GM19043 (cell line): ENCODE measurements around the gene RAET1G.
"Not testable (repeated sequence)": the region's sequence is repeated elsewhere in the genome, so short reads cannot be mapped to it uniquely, and the experiment has no call there.

Experiments used
- ATAC-seq: cut with Tn5 transposase; IDR thresholded peaks from one replicate; pipeline ENCODE4 v1.9.1; 2021; ENCODE audit warnings: low read depth; ENCODE audit not compliant: unreplicated experiment

RAET1G gene

DNA sequence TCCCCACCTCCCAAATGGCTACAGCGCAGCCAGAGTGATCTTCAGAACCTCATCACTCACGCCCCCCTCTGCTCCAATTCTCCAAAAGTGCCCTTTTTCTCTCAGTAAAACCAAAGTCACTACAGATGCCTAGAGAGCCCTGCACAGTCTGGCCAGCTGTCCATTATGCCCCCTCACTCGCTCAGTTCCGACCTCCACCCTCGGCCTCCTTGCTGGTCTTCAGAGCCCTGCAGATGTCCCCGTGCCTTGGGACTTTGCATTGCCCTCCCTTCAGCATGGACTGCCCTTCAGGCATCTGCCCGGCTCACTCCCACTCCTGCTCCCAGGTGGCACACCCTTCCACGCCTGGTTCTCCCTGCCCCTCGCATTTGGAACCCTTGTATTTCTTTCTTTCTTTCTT lies 24.0 kb downstream of the RAET1G start:
- no peak for ATAC-seq

DNA sequence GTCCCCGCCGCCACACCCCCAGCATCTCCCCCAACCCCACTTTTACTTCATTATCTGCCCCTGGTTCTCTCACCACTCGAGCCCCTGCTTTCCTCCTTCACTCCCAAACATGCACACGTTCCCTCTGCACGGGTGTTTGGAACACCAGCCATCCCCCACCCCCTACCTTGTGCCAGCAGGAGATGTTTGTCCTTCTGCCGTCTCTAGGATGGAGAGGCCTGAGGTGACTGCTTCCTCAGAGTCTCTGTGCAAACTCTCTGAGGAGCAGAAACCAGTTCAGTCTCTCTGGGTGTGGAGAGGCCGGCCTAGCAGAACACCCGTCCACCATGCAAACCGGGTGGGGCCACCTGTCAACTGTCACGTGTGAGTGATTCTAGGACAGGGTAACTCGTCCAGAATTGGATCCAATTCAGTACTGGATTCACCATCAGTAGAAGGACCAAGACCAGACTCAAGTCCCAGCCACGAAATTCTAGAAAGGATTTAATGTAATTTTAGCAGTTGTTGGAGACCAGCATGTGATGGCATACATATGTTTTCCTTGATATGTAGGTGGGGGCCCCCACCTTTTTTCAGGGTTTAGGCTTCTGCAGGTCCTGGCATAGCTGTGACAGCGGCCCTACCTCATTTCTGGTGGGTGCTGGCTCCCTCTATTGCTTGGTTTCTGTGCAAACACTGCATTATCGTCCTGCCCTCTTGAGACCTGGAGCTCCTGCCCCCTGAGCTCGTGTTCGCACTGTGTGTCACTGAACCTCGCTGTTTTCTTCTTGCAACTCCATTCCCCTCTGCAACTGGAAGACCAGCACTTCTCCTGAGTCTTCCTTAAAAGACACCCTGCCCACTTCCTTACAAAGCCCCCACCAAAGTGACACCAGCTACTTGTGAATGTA lies 24.8 kb downstream of the RAET1G start, which contains the start of gene RAET1E:
RAET1E (minus strand) TSS at position 259 of the 890 bp plus-strand sequence. CDS start 7,212 bp downstream, outside the sequence.
- ATAC-seq, result no peak

DNA sequence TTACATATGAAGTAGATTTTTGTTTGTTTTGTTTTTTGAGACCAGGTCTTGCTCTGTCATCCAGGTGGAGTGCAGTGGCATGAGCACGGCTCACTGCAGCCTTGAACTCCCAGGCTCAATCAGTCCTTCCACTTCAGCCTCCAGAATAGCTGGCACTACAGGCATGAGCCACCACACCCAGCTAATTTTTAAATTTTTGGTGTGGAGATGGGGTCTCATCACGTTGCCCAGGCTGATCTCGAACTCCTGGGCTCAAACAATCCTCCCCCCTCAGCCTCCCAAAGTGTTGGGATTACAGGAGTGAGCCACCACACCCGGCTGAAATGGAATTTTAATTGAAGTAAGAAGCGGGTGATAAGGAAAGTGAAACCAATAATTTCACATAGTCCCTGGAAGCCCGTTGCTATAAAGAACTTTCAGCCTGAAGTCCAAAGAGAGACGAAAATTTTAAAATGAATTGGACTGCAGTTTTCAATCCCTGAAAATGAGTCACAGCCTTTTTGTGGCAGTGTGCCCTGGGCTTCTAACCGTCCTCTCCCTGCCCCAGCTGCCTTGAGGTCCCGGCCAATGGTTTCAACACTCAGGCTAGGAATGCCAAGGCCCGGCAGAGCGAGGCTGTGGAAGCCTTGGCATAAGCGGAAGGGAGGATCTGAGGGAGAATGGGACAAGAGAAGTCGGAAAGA lies 25.8 kb downstream of the RAET1G start:
- ATAC-seq, result no peak

DNA sequence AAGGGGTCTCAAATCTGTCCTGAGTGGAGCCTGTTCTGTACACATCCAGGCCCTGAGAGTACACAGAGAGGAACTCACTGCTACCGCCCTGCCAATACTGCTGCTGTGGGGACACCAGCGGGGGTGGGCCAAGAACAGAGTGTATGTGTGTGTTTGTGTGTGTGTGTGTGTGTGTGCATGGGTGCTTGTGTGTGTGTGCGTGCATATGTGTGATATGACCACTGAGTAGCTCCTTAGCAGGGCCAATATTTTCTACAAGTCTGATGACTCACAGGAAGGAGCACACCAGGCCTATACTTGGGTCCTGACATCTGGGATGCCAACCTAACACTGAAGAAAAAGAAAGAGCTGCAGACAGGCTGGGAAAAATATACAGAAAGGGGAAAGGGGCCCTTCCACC lies 26.4 kb downstream of the RAET1G start:
- no peak for ATAC-seq

DNA sequence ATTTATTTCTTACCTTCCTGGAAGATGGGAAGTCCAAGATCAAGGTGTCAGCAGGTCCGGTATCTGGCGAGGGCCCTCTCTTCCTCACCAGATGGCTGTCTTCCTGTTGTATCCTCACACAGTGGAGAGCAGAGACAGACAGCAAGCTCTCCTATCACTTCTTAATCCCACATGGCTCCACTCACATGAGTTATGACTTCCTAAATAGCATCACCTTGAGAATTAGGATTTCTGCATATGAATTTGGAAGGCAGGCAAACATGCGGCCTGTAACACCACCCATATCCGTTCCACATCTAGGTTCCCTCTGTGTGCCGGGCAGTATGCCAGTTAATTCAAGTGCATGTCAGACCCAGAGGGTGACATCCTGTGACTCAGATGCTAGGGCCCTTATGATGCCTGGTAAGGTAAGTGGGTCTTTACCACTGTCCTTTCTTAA lies 27.1 kb downstream of the RAET1G start:
- no peak for ATAC-seq

DNA sequence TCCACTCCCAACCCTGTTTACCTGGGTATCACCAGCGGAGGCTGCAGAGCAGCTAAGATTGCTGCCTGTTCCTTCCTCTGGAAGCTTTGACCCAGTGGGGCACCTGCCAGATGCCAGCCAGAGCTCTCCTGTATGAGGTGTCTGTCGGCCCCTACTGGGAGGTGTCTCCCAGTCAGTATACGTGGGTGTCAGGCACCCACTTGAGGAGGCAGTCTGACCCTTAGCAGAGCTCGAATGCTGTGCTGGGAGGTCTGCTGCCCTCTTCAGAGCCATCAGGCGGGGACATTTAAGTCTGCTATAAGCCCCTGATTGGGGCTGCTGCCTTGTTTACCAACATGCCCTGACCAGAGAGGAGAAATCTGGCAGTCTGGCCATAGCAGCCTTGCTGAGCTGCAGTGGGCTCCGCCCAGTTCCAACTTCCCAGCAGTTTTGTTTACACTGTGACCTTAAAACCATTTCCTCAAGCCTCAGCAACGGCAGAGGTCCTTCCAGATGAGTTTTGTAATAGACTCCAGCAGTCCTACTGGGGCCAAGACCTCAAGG lies 27.8 kb downstream of the RAET1G start:
- no peak for ATAC-seq

DNA sequence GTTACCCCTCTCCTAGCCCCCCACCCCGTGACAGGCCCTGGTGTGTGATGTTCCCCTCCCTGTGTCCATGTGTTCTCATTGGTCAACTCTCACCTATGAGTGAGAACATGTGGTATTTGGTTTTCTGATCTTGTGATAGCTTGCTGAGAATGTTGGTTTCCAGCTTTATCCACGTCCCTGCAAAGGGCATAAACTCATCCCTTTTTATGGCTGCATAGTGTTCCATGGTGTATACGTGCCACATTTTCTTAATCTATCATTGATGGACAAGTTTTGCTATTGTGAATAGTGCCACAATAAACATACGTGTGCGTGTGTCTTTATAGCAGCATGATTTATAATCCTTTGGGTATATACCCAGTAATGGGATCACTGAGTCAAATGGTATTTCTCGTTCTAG lies 31.1 kb downstream of the RAET1G start:
- ATAC-seq, result not testable (repeated sequence)

DNA sequence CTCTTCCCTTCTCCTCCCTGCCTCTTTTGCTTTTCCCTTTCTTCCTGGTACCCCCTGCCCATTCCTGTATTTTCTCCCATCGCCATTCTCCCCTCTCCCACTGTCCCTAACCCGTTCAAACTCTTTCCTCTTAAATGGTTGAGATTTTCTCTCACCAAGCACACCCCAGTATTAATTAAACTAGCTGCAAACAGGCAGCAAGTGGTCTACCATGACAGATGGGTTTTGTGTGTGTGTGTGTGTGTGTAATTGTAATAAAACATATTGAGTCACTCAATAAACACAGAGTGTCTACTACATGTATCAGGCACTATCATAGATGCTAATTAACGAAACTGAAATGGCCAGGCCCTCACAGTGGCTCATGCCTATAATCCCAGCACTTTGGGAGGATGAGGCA lies 31.7 kb downstream of the RAET1G start:
- no peak for ATAC-seq

DNA sequence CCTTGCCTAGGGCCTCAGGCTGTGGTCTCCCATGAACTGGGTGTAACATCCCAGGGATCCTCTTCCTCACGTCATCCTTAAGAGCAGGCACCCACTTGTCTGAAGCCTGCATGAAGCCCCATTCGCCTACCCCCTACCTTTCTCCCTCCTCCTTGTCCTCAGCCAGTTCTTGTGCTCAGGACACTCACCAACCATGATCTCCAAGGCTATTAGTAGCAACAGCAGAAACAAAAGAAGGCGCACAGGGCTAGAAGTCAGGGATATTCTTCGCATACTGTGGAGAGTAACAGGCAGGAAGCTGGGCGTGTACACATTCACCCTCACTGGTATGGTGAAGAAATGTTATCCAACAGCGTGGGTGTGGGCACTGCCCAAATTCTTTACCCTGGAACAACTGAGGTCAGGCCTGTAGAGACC lies 32.3 kb downstream of the RAET1G start:
- no peak for ATAC-seq

DNA sequence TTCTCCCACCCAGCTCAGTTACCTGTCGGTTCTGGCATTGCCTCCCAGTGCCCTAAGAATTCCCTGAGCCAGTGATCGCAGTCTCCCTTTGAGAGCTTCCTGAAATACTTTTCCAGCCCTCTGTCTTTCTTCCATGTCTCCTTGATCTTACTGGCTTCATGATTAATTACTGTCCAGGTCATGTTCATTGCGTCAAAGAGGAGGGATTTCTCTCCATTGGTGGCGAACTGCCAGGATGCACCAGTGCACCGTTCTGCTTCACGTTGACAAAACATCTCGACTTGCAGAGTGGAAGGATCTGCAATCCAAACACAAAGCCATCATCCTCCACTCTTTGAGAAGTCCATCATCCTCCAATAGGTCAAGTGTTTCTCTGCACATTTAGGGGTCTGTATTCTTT lies 33.6 kb downstream of the RAET1G start:
- no peak for ATAC-seq

DNA sequence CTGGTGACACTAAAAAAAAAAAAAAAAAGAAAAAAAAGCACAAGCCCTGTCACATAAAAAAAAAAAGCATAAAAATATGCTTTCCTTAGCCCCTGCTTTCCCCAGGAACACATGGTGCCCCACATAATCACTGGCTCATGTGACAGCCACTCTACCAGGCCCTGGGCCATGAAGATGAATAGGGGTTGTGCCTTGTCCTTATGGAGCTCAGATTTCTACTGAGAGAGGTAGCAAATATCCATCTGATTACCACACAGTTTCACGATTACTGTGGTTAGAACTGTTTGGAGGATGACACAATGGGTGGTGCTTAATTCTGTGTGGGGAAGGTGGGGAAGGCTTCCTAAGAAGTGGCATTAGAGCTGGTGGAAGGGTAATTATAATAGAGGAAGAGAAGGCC lies 34.3 kb downstream of the RAET1G start:
- ATAC-seq, result no peak

DNA sequence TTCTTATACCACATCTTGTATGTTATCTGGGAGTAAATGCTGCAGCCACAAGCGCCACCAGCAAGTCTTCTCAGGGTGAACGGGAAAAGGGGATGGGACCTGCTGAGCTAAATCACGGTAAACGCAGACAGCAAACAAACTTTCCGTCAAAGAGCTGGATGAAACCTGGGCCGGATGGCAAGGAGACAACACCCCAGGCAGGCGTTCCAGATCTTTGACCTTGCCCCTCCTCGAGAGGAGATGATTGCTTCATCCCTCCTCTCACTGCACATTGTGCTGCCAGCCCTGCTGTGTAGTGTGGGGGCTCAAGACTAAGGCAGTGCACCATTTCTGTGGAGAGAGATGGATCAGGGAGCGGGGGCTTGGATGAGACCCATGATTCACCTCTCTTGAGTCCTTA lies 34.8 kb downstream of the RAET1G start:
- no peak for ATAC-seq

DNA sequence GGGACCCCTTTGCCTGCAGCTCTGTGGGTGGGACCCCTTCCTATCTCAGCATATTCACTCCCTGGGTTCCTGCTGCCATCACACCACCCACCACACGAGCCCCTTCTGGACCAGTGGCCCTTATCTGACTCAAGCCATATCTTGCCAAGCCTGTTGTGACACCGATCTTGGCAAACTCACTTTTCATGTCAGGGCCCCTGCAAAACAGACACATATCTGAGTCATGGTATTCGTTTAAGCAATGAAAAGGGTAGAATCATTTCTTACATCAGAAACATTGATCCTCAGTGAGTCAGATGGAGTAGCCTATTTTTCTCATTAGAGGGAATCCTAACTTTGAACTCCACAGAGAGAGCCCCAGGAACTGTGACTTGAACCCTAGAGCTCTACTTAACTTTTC lies 35.6 kb downstream of the RAET1G start:
- no peak for ATAC-seq

DNA sequence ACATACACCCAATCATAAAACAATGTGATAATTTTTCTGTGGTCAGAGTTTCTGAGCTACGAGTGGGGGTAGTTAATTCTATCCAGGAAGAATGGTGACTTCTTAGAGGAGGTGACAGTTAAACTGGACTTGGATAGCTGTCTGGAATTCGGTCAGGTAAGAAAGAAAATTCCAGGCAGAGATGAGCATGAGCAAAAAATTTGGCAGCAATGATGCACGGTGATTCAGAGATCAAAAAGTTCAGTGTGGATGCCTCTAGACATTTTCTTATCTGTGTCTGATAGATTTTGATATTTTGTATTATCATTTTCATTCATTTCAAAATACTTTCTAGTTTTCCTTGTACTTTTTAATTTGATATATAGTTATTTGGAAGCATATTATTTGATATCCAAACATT lies 37.0 kb downstream of the RAET1G start:
- ATAC-seq, result no peak

DNA sequence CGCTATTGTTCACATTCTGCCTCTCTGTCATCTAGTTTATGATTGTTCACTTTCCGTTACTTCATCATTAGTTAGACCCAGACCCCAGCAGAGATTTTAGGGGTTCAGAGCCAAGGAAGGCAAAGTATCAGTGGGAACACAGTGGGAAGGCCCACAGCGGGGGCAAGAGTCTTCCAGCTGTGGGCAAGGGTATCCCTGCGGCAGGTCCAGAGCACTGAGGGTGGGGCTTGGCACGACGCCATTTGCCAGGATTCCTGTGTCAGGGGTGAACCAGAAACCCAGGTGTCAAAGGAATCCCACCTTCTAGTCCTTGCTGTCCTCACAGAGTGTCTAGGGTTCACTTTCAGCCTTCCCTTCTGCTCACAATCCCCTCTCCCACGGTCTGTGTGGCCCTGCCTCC lies 38.3 kb downstream of the RAET1G start:
- ATAC-seq, result no peak

DNA sequence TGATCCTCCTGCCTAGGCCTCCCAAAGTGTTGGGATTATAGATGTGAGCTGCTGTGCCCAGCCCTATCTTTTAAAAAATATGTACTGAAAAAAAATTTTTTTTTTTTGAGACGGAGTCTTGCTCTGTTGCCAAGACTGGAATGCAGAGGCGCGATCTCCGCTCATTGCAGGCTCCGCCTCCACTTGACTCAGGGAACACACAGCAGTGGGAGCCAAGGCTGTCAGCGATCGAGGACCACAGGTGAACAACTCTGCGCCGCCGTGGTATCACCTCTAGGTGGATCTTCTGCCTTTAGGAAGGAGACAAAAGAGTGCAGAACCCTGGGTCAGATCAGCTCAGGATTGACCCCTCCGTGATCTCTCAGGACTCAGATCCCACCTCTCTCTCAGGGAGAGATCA lies 38.7 kb downstream of the RAET1G start:
- no peak for ATAC-seq

DNA sequence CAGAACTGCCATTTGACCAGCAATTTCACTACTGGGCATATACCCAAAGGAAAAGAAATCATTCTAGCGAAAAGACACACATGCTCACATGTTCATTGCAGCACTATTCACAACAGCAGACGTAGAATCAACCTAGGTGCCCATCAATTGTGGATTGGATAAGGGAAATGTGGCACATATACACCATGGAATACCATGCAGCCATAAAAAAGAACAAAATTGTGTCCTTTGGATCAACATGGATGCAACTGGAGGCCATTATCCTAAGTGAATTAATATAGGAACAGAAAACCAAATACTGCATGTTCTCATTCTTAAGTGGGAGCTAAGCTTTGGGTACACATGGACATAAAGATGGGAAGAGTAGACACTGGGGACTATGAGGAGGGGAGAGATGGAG lies 41.1 kb downstream of the RAET1G start:
- ATAC-seq, result no peak

DNA sequence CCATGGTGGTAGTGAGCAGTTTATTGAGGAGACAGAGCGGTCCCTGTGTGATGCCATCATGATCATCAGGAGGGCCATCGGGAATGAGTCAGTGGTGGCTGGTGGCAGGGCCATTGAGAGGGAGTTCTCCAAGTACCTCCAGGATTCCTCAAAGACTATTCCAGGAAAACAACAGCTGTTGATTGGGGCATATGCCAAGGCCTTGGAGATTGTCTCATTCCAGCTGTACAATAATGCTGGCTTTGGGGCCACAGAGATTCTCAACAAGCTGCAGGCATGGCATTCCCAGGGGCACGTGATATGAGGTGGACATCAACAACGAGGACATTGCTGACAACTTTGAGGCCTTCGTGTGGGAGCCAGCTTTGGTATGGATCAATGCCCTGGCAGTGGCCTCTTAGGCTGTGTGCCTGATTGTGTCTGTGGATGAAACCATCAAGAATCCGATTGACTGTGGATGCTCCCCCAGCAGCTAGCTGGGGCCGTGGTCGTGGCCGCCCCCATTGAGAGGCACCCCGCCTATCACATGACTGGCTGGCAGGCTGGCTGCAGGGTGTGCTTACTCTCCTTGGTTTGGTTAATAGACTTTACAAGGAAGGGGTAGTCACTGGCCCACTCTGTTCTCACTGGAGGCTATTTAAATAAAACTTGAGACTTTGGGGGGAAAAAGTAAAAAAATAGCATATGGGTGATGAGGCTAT lies 41.7 kb downstream of the RAET1G start:
- ATAC-seq, result no peak

DNA sequence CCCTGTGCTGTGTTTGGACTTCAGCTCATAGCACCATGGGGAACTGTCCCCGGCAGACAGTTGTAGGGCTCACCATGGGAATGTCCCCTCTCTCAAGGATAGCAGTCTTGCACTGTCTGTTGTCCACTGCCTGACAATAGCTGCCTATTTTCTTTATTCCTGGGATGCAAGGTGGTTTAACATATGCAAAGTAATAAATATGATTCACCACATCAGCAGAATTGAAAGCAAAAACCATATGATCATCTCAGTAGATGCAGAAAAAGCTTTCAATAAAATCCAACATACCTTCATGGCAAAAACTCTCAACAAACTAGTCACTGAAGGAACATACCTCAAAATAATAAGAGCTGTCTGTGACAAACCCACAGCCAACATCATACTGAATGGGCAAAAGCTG lies 45.3 kb downstream of the RAET1G start:
- no peak for ATAC-seq

DNA sequence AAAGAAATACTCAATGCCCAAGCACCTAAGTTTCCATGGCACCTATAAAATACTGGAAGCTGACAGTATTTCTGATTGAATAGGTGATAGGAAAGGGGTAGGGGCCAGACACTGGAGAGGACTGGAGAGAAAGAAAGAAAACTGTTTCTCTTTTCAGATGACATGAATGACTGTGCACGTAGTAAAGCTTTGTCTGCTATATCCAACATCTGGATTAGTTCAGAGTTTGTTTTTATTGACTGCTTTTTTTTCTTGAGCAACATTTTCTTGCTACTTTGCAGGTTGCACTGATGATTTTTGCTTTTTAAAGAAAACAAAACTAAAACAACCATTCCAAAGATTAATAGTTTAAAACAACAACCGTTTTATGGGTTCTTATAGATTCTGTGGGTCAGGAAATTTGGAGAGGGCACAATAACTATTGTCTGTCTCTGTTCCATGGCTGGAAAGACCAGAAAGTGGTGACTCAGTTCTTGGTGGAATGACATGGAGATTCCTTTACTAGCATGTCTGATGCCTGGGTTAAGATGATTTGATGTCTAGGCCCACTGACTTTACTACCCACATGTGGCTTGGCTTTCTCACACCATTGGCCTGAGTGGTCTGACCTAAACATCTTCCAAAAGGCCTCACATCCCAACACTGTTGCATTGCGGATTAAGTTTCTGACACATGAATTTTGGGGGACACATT lies 46.5 kb downstream of the RAET1G start:
- ATAC-seq, result no peak
